Left lobe of liver (tissue), 2 donors: Measurements from ENCODE around the gene KYNU. TPM values are rescaled to one million over a fixed set of nuclear protein-coding genes. Genes with fewer than 3 reads are reported as not detected.
"Not testable (repeated sequence)": the region's sequence is repeated elsewhere in the genome, so short reads cannot be mapped to it uniquely, and the experiment has no call there.

ENCODE experiments used
- ATAC-seq: fragments of 200-7000 bp; cut with Tn5 transposase; one replicate; pipeline ENCODE4 v1.9.1; 2020; ENCODE audit warnings: mild to moderate bottlenecking, moderate library complexity
- DNase-seq: peaks from one replicate; pipeline ENCODE4 v3.0.0-alpha.2; 2020; ENCODE audit warnings: low spot score
- total RNA-seq: library from RNA; stranded (reverse); gene quantifications from one replicate; pipeline ENCODE4 v1.2.1, GENCODE V29; 2021
- donor health status: DM: no; HTN: no; CAD: no; lungs with moderate emphysema.
- donor health status: DM: no; HTN: yes; CAD: no.

Gene KYNU
- total RNA-seq, 1 donor from 2014 or later: 38.6 TPM

GRCh38 chr2:142914507-142915313 lies 37.2 kb downstream of the KYNU start:
- DNase-seq (no peak), ATAC-seq (no peak)

DNA sequence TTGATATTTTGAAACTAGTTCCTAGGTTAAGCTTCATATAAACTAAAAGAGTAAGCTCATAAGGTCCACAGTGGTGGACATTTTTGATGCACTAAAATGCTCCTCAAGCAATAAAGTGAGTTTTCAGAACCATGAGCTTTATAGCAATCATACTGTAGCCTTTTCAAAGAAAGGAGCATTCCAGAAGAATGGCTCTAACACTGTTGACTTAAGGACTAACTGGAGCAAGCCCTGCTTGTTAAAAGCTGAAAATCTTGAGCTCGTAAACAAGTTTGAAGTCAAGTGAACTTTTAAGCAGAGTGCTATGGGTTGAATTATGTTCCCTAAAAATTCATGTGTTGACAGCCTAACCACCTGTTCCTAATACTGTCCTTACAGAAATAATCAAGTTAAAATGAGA lies 38.0 kb downstream of the KYNU start:
- no peak for ATAC-seq
- no peak for DNase-seq

GRCh38 chr2:142918624-142919023 lies 41.2 kb downstream of the KYNU start:
- ATAC-seq: no peak
- DNase-seq: no peak

GRCh38 chr2:142920571-142920970 lies 43.1 kb downstream of the KYNU start:
- ATAC-seq (no peak), DNase-seq (no peak)

GRCh38 chr2:142926445-142926844 lies 49.0 kb downstream of the KYNU start:
- no peak for DNase-seq

GRCh38 chr2:142930835-142931398 lies 53.5 kb downstream of the KYNU start:
- ATAC-seq (no peak), DNase-seq (no peak)

More at GRCh38 chr2:142926445-142926844, 49.0 kb downstream of the KYNU start:
- ATAC-seq: no peak

- no peak for DNase-seq
- no peak for ATAC-seq
Measured at GRCh38 chr2:142933916-142934315, 56.5 kb downstream of the KYNU start.

DNA sequence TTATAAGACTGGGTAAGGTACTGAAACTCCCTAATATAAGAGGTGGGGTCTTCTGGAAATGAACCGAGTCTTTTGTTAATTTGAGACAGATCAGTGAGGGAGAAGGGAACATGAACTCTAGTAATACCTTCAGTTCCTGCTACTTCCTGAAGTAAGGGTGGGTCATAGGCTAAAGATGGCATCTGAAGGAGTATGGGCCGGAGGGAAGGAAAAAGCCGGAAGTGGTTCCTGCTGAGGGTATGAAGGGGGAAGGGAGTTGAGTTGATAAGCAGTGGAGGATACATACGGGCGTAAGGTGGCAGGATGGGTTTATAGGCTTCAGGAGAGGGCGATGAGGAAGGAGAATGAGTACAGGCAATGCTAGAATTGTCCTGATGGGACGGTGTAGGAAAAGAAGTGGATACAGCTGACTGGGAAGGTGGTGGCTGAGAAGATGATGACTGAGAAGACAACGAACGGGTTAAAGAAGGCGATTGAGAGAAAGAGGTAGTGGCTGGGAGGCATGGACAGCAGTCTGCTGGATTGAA lies 58.2 kb downstream of the KYNU start:
- DNase-seq: no peak
- no peak for ATAC-seq

GRCh38 chr2:142936629-142937028 lies 59.2 kb downstream of the KYNU start:
- ATAC-seq (no peak), DNase-seq (no peak)

GRCh38 chr2:142937347-142937746 lies 59.9 kb downstream of the KYNU start:
- no peak for DNase-seq

DNA sequence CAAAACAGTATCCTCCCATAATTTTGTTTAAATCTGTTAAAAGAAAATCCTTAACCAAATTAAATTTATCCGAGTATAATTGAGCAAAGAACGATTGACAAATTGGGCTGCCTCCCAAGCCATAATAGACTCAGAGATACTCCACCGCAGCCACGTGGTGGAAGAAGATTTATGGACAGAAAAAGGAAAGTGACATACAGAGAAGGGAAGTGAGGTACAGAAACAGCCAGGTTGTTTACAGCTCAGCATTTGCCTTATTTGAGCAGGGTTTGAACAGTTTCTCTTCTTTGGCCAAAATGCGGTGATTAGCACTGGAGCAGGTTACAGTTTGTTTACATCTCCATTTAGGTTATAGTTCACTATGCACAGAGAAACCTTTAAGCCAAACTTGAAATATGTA lies 60.8 kb downstream of the KYNU start:
- DNase-seq (no peak), ATAC-seq (no peak)

More at GRCh38 chr2:142937347-142937746, 59.9 kb downstream of the KYNU start:
- ATAC-seq: no peak

DNA sequence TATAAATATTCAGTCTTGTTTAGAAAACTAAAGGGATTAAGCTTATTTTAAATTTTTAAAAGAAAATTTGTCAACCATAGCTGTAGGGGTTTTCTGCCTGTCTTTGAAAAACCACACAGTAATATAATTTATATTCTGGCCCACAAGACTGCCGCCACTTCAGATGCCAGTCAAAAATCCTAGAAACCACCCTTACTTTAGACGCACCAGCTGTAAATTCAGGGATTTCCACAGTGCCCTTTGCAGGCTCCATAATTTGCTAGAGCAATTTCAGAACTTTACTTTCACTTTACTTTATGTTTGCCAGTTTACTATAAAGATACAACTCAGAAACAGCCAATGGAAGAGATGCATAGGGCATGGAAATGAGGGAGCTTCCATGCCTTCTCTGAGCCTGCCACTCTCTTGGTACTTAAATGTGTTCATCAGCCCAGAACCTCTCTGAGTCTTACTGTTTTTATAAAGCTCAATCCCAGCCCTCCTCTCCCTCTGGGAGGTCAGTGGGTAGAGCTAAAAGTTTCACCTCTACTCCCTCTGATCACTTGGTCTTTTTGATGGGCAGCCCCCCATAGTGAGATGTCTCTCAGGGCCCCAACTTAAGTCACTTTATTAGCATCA lies 63.3 kb downstream of the KYNU start:
- no peak for ATAC-seq
- no peak for DNase-seq

DNA sequence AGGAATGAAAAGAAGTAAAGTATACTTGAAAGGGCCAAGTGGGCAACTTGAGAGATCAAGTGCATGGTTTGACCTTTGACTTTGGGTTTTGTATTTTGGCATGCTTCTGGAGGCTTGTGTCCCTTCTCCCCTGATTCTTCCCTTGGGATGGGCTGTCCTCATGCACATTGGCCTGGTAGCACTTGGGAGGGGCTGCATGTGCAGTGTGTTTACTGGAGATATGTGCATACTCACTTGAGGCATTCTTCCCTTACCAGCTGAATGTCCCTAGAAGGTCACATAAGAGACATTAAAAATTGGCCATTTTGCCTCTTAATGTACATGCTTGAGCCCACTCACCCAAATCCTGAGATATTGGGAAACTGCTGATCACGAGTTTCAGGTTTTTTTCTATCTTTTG lies 65.2 kb downstream of the KYNU start:
- no peak for ATAC-seq
- DNase-seq: no peak

DNA sequence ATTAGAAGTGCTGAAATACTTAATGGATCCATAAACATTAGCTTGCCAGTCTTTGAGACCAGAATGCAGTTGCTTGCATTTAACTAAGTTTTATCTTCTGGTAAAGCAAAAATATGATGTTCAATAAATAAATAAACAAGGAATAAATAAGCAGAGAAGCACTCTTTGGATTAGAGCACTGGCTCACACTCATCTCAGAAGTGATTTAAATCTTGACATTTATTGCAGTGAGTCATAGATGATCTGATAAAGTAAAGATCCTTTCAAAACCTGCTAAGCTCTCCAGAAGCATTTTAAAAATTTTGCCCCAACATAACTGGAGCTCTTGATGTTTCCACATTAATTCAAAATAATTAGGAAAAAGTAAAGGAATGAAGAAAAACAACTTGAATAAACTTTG lies 66.8 kb downstream of the KYNU start:
- ATAC-seq (no peak), DNase-seq (no peak)

GRCh38 chr2:142944721-142945120 lies 67.3 kb downstream of the KYNU start:
- DNase-seq: no peak
- no peak for ATAC-seq

GRCh38 chr2:142946941-142947340 lies 69.5 kb downstream of the KYNU start:
- ATAC-seq (no peak), DNase-seq (no peak)

DNA sequence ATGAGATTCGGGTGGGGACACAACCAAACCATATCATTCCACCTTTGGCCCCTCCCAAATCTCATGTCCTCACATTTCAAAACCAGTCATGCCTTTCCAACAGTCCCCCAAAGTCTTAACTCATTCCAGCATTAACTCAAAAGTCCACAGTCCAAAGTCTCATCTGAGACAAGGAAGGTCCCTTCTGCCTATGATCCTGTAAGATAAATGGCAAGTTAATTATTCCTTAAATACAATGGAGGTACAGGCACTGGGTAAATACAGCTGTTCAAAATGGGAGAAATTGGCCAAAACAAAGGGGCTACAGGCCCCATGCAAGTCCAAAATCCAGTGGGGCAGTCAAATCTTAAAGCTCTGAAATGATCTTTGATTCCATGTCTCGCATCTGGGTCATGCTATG lies 71.3 kb downstream of the KYNU start:
- DNase-seq, ATAC-seq: not testable (repeated sequence)

DNA sequence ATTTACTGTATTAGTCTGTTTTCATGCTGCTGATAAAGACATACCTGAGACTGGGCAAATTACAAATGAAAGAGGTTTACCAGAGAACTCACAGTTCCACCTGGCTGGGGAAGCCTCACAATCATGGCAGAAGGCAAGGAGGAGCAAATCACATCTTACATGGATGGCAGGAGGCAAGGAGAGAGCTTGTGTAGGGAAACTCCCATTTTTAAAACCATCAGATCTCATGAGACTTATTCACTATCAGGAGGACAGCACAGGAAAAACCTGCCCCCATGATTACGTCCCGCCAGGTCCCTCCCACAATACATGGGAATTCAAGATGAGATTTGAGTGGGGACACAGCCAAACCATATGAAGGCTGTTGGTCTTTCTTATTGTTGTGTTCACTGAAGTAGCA lies 72.9 kb downstream of the KYNU start:
- not testable (repeated sequence) for DNase-seq

GRCh38 chr2:142951190-142952007 lies 73.9 kb downstream of the KYNU start:
- no peak for DNase-seq
- ATAC-seq: peak; percentile 80

More for the DNA sequence above, 72.9 kb downstream of the KYNU start:
- not testable (repeated sequence) for ATAC-seq

- ATAC-seq: no peak
- no peak for DNase-seq
Measured at GRCh38 chr2:142952018-142952417, 74.6 kb downstream of the KYNU start.
